GM19035 (cell line): Measurements from ENCODE around the gene ARL11.
"Not testable (repeated sequence)": the region's sequence is repeated elsewhere in the genome, so short reads cannot be mapped to it uniquely, and the experiment has no call there.

ENCODE experiments used
- ATAC-seq: cut with Tn5 transposase; IDR thresholded peaks from one replicate; pipeline ENCODE4 v1.9.1; 2021; ENCODE audit not compliant: unreplicated experiment

ARL11 gene

GRCh38 chr13:49627831-49628652 is at the start of gene ARL11:
Gene ARL11, plus strand, starts transcription at chr13:49628507. Its CDS starts 1,941 bp downstream, at chr13:49630448.
- peak; percentile 92 for ATAC-seq

GRCh38 chr13:49579501-49579900 is 48.8 kb upstream of the ARL11 start:
- no peak for ATAC-seq

GRCh38 chr13:49580980-49581680 is 47.2 kb upstream of the ARL11 start:
- no peak for ATAC-seq

DNA sequence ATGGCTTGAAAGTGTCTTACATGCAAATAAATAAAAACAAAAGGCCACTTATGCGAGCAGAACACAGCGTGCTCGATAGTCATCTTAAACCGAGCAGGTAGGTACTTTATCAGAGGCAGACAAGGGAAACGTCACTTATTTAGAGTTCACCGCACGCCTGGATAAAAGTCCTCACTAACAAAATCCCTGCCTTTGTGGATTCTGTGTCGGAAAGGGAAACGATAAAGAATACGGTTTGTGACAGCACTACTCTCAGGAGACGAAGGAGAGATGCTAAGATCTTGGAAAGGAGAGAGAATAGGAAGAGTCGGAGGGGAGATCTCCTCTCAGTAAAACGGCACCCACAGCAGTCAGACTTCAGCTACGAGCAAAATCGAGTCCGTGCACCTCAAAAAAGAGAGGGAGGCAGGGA is 43.5 kb upstream of the ARL11 start:
- ATAC-seq, result peak; percentile 15

- ATAC-seq, result peak; percentile 94
Observed at GRCh38 chr13:49585220-49586157, 42.8 kb upstream of the ARL11 start, which contains the start of gene RCBTB1. Gene RCBTB1, minus strand, starts transcription at chr13:49585558. Its CDS starts 18,279 bp downstream, at chr13:49567279.

DNA sequence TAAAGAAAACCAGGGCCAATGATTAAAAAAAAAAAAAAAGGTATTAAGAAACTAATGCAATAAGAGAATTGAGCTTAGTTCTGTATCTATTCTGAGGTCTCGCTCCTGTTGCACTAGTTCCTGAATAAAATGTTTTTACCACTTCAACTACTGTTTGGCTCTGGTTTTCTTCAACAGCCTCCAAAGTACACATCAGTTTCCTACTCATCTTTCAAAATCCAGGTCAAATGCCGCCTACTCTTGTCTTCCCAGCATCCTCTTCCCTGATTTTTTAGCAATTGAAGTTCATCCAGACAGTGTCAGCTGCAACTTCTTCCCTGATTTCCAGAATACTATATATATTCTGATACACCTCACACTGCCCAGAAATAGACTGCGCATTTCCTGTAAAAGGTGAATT is 41.6 kb upstream of the ARL11 start:
- ATAC-seq, result no peak

GRCh38 chr13:49587311-49587847 is 40.9 kb upstream of the ARL11 start:
- ATAC-seq, result no peak

DNA sequence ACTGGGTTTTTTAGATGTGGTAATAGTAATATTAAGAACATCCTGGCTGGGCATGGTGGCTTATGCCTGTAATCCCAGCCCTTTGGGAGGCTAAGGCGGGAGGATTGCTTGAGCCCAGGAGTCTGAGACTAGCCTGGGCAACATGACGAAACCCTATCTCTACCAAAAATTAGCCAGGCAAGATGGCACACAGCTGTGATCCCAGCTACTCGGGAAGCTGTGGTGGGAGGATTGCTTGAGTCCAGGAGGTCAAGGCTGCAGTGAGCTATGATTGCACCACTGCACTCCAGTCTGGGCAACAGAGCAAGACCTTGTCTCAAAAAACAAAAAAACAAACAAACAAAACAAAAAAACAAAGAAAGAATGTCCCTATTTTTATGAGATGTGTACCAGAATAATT is 37.6 kb upstream of the ARL11 start:
- not testable (repeated sequence) for ATAC-seq

GRCh38 chr13:49593876-49594275 is 34.4 kb upstream of the ARL11 start:
- ATAC-seq, result not testable (repeated sequence)

DNA sequence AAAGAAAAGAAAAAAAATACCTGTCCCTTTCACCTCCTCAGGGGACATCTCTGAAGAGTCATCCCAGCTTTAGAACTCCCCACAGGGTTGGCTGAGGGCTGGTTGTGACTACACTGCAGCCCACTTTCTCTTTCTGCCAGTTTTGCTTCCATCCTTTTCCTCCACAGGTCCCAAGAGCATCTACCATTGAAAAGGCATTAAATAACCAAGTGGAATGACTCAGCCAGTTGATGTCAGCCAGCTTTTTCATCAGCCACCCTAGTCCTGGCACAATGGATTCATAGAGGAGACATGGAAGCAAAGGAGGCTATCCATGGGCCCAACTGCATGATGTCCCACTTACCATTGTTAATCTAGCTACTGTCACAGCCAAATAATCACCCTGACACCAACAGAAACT is 33.7 kb upstream of the ARL11 start:
- ATAC-seq, result no peak

DNA sequence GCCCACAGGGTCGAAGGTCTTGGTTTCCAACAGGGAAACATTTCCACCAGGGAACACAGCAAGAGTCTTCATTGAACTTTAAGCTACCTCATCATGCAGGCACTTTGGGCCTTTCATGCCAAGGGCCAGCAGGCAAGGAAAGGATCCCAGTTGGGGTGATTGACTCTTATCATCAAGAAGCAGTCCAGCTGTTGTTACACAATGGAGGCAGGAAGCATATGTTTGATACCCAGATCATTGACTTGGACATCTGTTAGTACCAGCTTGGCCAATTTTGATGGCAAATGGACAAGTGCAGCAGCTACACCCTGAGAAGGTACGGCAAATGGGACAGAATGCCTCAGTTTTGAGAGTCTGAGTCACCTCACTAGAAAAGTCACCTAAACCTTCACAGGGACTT is 32.1 kb upstream of the ARL11 start:
- no peak for ATAC-seq

DNA sequence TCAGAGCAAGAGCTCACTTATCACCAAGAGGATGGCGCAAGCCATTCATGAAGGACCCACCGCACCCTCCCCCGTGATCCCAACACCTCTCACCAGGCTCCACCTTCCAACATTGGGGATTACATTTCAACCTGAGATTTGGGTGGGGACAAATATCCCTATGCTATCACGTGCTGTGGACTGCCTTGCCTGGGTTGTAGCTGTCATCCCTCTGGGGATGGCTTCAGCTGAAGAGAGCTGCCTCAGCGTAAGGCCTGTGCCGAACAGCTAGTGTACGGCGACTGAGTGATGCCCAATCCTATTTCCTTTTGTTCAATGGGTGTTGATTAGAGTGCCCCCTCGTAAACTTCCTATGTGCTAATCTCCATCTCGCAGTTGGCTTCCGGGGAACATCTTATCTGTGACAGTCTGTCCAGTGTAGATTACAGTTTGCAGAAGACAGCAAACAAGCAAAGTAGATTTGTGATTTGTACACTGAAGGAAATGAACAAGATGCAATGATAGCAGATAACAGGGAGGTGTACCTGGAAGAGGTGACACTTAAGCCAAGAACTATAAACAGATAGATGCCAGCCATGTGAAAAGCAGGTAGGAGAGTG is 31.2 kb upstream of the ARL11 start:
- ATAC-seq, result no peak

DNA sequence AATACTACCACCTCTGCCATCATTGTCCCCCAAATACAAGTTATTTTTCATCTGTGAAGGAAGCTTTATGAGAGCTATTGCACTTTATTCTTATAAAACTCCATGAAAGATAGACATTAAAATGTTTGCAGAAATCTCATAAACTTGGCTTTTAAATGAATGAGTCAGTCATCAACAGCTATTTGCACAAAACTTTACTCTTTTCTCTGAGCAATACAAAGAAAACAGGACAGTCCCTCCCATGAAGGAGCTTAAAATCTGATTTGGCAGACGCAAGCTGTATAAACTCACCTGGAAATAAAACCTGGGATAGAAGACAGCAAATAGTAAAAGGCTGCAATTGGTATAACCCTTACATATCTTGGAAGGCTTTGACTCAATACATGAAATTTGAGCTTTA is 26.3 kb upstream of the ARL11 start:
- ATAC-seq, result no peak

GRCh38 chr13:49602615-49603014 is 25.7 kb upstream of the ARL11 start:
- ATAC-seq, result not testable (repeated sequence)

GRCh38 chr13:49604570-49604969 is 23.7 kb upstream of the ARL11 start:
- no peak for ATAC-seq

- ATAC-seq, result peak; percentile 93
Observed at GRCh38 chr13:49606747-49607648, 21.3 kb upstream of the ARL11 start.

GRCh38 chr13:49607761-49608160 is 20.5 kb upstream of the ARL11 start:
- no peak for ATAC-seq

DNA sequence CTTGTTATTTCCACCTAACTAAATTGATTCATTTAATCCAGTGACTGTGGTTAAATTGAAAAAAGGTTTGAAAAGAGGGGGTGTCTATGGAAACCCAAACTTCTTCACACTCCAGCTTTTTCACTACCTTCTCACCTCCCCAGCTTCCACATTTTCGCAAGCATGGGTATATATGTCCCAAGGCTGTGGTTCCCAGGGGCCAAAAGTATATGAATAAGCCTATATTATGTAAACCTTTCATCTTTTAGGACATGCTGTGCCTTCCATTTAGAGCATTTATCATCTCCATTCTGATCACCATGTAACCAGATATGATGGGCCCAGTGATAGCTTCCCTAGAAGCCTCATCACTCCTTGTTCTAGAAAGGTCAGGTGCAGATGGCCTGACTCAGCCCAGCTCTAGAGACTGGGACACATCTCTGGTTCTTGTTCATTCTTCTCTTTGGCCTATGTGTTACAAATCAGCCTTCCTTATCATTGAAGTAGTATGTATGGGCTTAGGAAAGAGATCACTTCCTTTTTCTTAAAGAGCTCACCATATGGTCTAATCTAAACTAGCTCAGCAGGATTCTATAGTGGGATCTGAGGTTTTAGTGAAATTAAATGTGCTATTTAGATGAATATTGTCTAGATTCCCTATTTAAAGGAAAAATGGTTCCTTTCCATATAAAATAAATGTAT is 19.5 kb upstream of the ARL11 start:
- ATAC-seq, result no peak

GRCh38 chr13:49610176-49610575 is 18.1 kb upstream of the ARL11 start:
- ATAC-seq, result no peak
